Activated CD4-positive, alpha-beta T cell treated with anti-CD3 and anti-CD28 coated beads, Interleukin-2, amount 50 U/mL, for 1 hour (primary cell): ENCODE results near the gene LPAR1.

Source experiments
- DNase-seq: peaks from one replicate; pipeline ENCODE4 v3.0.0-alpha.2; 2020

The LPAR1 gene

GRCh38 chr9:110997847-110998246 is 40.4 kb downstream of the LPAR1 start:
- DNase-seq = no peak

GRCh38 chr9:110996436-110997220 is 41.6 kb downstream of the LPAR1 start:
- DNase-seq = no peak

- no peak for DNase-seq
Measured at GRCh38 chr9:110995420-110996340, 42.6 kb downstream of the LPAR1 start.

GRCh38 chr9:110994771-110995241 is 43.5 kb downstream of the LPAR1 start:
- no peak for DNase-seq

- DNase-seq = no peak
Measured at GRCh38 chr9:110990481-110990880, 47.8 kb downstream of the LPAR1 start.

GRCh38 chr9:110986529-110986928 is 51.7 kb downstream of the LPAR1 start:
- DNase-seq = no peak

- DNase-seq = no peak
Measured at GRCh38 chr9:110984890-110985437, 53.3 kb downstream of the LPAR1 start.

- DNase-seq = no peak
Measured at GRCh38 chr9:110980261-110980660, 58.0 kb downstream of the LPAR1 start.

- no peak for DNase-seq
Measured at GRCh38 chr9:110979636-110980035, 58.6 kb downstream of the LPAR1 start.

- DNase-seq = no peak
Measured at GRCh38 chr9:110978516-110978915, 59.8 kb downstream of the LPAR1 start.

- DNase-seq = no peak
Measured at GRCh38 chr9:110977259-110977709, 61.0 kb downstream of the LPAR1 start.

GRCh38 chr9:110975969-110976368 is 62.3 kb downstream of the LPAR1 start:
- no peak for DNase-seq

GRCh38 chr9:110975278-110975677 is 63.0 kb downstream of the LPAR1 start:
- no peak for DNase-seq

GRCh38 chr9:110971705-110972104 is 66.6 kb downstream of the LPAR1 start:
- no peak for DNase-seq

- DNase-seq = no peak
Measured at GRCh38 chr9:110971234-110971633, 67.0 kb downstream of the LPAR1 start.

- no peak for DNase-seq
Measured at GRCh38 chr9:110969971-110970386, 68.3 kb downstream of the LPAR1 start.

GRCh38 chr9:110968096-110968495 is 70.2 kb downstream of the LPAR1 start:
- no peak for DNase-seq

- no peak for DNase-seq
Measured at GRCh38 chr9:110967196-110967595, 71.1 kb downstream of the LPAR1 start.

- DNase-seq = no peak
Measured at GRCh38 chr9:110960288-110960687, 78.0 kb downstream of the LPAR1 start.

GRCh38 chr9:110958847-110959246 is 79.4 kb downstream of the LPAR1 start:
- DNase-seq = no peak

- no peak for DNase-seq
Measured at GRCh38 chr9:110954822-110955291, 83.4 kb downstream of the LPAR1 start.

- no peak for DNase-seq
Measured at GRCh38 chr9:110952540-110952859, 85.8 kb downstream of the LPAR1 start.

GRCh38 chr9:110951805-110952539 is 86.3 kb downstream of the LPAR1 start:
- DNase-seq = no peak
